HCT116 (cell line): ENCODE results near the gene CISD3. TPM values are rescaled to one million over a fixed set of nuclear protein-coding genes. Genes with fewer than 3 reads are reported as not detected.

Experiments used
- ATAC-seq: fragments of 200-7000 bp; cut with Tn5 transposase; 2 replicates; pipeline ENCODE4 v1.9.1; 2020; ENCODE audit warnings: mild to moderate bottlenecking, moderate library complexity
- BruUV-seq: library from RNA; stranded (reverse); fragments of 400-500 nt; replicated peaks from 2 replicates; lab custom pipeline; 2021; lab: Mats Ljungman, UMichigan
- CTCF ChIA-PET: fragments of 300-600 bp; sonication (Branson Sonifier 250); formaldehyde crosslinking; loops from one replicate; lab custom pipeline; 2021; ENCODE audit warnings: antibody characterized with exemption; lab: Charles Lee
- POLR2A ChIA-PET: fragments of 300-600, 350-600 bp; sonication (Branson Sonifier 250); formaldehyde crosslinking; loops from one replicate; lab custom pipeline; 2021; ENCODE audit warnings: antibody characterized with exemption; lab: Charles Lee
- RAD21 ChIA-PET, 2 experiments: fragments of 300-600 bp; sonication (Branson Sonifier 250); formaldehyde crosslinking; loops; one replicate each; lab custom pipeline; 2023; ENCODE audit warnings: low total read pairs in 2 of 2; ENCODE audit not compliant: uncharacterized antibody in 2 of 2, unreplicated experiment in 2 of 2, low non-redundant PET in 1 of 2; lab: Charles Lee
- DNase-seq: peaks from one replicate; pipeline ENCODE4 v3.0.0-alpha.2; 2010; ENCODE audit warnings: low read depth, low spot score
- H2AFZ ChIP-seq: fragments of 200-600 bp; shearing (Covaris generic), sonication (generic); 2 replicates; pipeline ENCODE4 v1.6.1; 2017; ENCODE audit warnings: low read depth, mixed run types, mixed read lengths, antibody characterized with exemption, low read length; ENCODE audit not compliant: poor library complexity, severe bottlenecking
- H3K27ac ChIP-seq: 2 replicates; pipeline ENCODE4 v1.5.1; 2012; ENCODE audit warnings: low read depth, low read length
- H3K27me3 ChIP-seq: fragments of 200-600 bp; sonication (generic); 2 replicates; pipeline ENCODE4 v1.6.1; 2016; ENCODE audit warnings: mixed run types, low read length, mixed read lengths; ENCODE audit not compliant: insufficient read depth
- H3K36me3 ChIP-seq, 2 experiments: fragments of 200-500 bp in 1 of 2; fragments of 200-600 bp in 1 of 2; sonication (Bioruptor generic) in 1 of 2; sonication (generic) in 1 of 2; 2 replicates each; pipeline versions ENCODE4 v1.5.1 to v1.6.1; 2014 to 2016; ENCODE audit warnings: low read length in 2 of 2, inconsistent platforms in 1 of 2, mixed read lengths in 1 of 2, mixed run types in 1 of 2; ENCODE audit not compliant: insufficient read depth in 2 of 2, control insufficient read depth in 1 of 2
- H3K4me1 ChIP-seq, 2 experiments: fragments of 200-600 bp in 1 of 2; sonication (generic) in 1 of 2; 2 replicates each; pipeline versions ENCODE4 v1.5.1 to v1.6.1; 2012 to 2017; ENCODE audit warnings: low read length in 2 of 2, inconsistent platforms in 1 of 2, mild to moderate bottlenecking in 1 of 2, mixed read lengths in 1 of 2, mixed run types in 1 of 2, moderate library complexity in 1 of 2; ENCODE audit not compliant: insufficient read depth in 2 of 2, control insufficient read depth in 1 of 2
- H3K4me2 ChIP-seq: fragments of 200-600 bp; sonication (generic); 2 replicates; pipeline ENCODE4 v1.6.1; 2017; ENCODE audit warnings: mixed run types, low read length, mixed read lengths
- H3K4me3 ChIP-seq, 2 experiments: fragments of 200-600 bp in 1 of 2; sonication (generic) in 1 of 2; replicated peaks in 1 of 2; 2 replicates each; pipeline ENCODE4 v1.5.1; 2011 to 2016; ENCODE audit warnings: low read length in 2 of 2, control low read depth in 1 of 2, low read depth in 1 of 2, mild to moderate bottlenecking in 1 of 2, mixed read lengths in 1 of 2, mixed run types in 1 of 2
- H3K79me2 ChIP-seq: fragments of 200-600 bp; sonication (generic); 2 replicates; pipeline ENCODE4 v1.6.1; 2017; ENCODE audit warnings: mild to moderate bottlenecking, mixed run types, low read length, moderate library complexity, mixed read lengths; ENCODE audit not compliant: insufficient read depth
- H3K9ac ChIP-seq: fragments of 200-600 bp; sonication (generic); 2 replicates; pipeline ENCODE4 v1.6.1; 2016; ENCODE audit warnings: low read length, mixed read lengths
- H3K9me2 ChIP-seq: fragments of 200-600 bp; sonication (generic), shearing (Covaris generic); 2 replicates; pipeline ENCODE4 v1.6.1; 2017; ENCODE audit warnings: mixed run types, mild to moderate bottlenecking, moderate library complexity; ENCODE audit not compliant: insufficient read depth
- H3K9me3 ChIP-seq, 2 experiments: fragments of 200-500 bp in 1 of 2; fragments of 200-600 bp in 1 of 2; sonication (Bioruptor generic) in 1 of 2; sonication (generic) in 1 of 2; 2 replicates each; pipeline ENCODE4 v1.6.1; 2014 to 2017; ENCODE audit warnings: low read length in 2 of 2, mixed read lengths in 2 of 2, inconsistent platforms in 1 of 2, low read depth in 1 of 2, mild to moderate bottlenecking in 1 of 2, mixed run types in 1 of 2, moderate library complexity in 1 of 2; ENCODE audit not compliant: control insufficient read depth in 1 of 2, insufficient read depth in 1 of 2
- H4K20me1 ChIP-seq: fragments of 200-600 bp; sonication (generic), shearing (Covaris generic); 2 replicates; pipeline ENCODE4 v1.6.1; 2017; ENCODE audit warnings: mixed run types, mild to moderate bottlenecking, moderate library complexity; ENCODE audit not compliant: insufficient read depth
- CBX3 ChIP-seq: IDR thresholded peaks from 2 replicates; pipeline ENCODE4 v1.6.1; 2012; ENCODE audit warnings: low read depth
- CEBPB ChIP-seq: IDR thresholded peaks from 2 replicates; pipeline ENCODE4 v1.6.1; 2012; ENCODE audit warnings: low read depth
- EGR1 ChIP-seq: IDR thresholded peaks from 2 replicates; pipeline ENCODE4 v1.6.1; 2012; ENCODE audit warnings: low read depth
- ELF1 ChIP-seq: IDR thresholded peaks from 2 replicates; pipeline ENCODE4 v1.6.1; 2012; ENCODE audit warnings: low read depth, borderline replicate concordance
- EZH2 ChIP-seq: fragments of 200-600 bp; sonication (generic); IDR thresholded peaks from 2 replicates; pipeline ENCODE4 v1.6.1; 2017; ENCODE audit warnings: antibody characterized with exemption, mixed run types
- EZH2phosphoT487 ChIP-seq: fragments of 200-600 bp; IDR thresholded peaks from 2 replicates; pipeline ENCODE4 v1.6.1; 2018; ENCODE audit warnings: antibody characterized with exemption, borderline replicate concordance
- FOSL1 ChIP-seq: IDR thresholded peaks from 2 replicates; pipeline ENCODE4 v1.6.1; 2012; ENCODE audit warnings: low read depth
- JUND ChIP-seq: IDR thresholded peaks from 2 replicates; pipeline ENCODE4 v1.6.1; 2012
- MAX ChIP-seq: IDR thresholded peaks from 2 replicates; pipeline ENCODE4 v1.6.1; 2012
- POLR2A ChIP-seq: IDR thresholded peaks from 2 replicates; pipeline ENCODE4 v1.7.0; 2011; ENCODE audit warnings: borderline replicate concordance; ENCODE audit not compliant: insufficient read depth, insufficient read length; ENCODE audit errors: extremely low read depth
- RAD21 ChIP-seq: IDR thresholded peaks from 2 replicates; pipeline ENCODE4 v1.6.1; 2012; ENCODE audit warnings: low read depth, mild to moderate bottlenecking
- REST ChIP-seq: IDR thresholded peaks from 2 replicates; pipeline ENCODE4 v1.6.1; 2012; ENCODE audit warnings: low read depth
- SP1 ChIP-seq: IDR thresholded peaks from 2 replicates; pipeline ENCODE4 v1.6.1; 2012; ENCODE audit warnings: low read depth
- ZNF274 ChIP-seq: fragments of 200-500 bp; sonication (Bioruptor generic); IDR thresholded peaks from 2 replicates; pipeline ENCODE4 v1.6.1; 2014; ENCODE audit warnings: mild to moderate bottlenecking, low read depth, low read length, inconsistent platforms
- intact Hi-C: fragments of 100-400 bp; cut with micrococcal nuclease; formaldehyde crosslinking; loops from 2 replicates; pipeline ENCODE4 v1.10.0; 2022
- total RNA-seq: library from RNA; stranded (reverse); gene quantifications from one replicate; pipeline ENCODE4 v1.2.1, GENCODE V29; 2021; ENCODE audit not compliant: unreplicated experiment
- TF ChIP-seq, protein P1 (sequence below): IDR thresholded peaks from 2 replicates; pipeline ENCODE4 v1.6.1; 2012
- TF ChIP-seq, protein P2 (sequence below), 3 experiments: fragments of 200-600 bp in 1 of 3; sonication (generic) in 1 of 3; IDR thresholded peaks in 2 of 3; conservative IDR thresholded peaks in 1 of 3; 2 replicates each; pipeline ENCODE4 v1.5.1; 2012 to 2017; ENCODE audit warnings: low read depth in 2 of 3, low read length in 2 of 3, antibody characterized with exemption in 1 of 3, borderline replicate concordance in 1 of 3, control low read depth in 1 of 3, mild to moderate bottlenecking in 1 of 3, mixed read lengths in 1 of 3, mixed run types in 1 of 3, moderate library complexity in 1 of 3; ENCODE audit not compliant: insufficient read depth in 1 of 3
- TF ChIP-seq, protein P3 (sequence below): IDR thresholded peaks from 2 replicates; pipeline ENCODE4 v1.6.1; 2011; ENCODE audit warnings: mild to moderate bottlenecking, low read length, moderate library complexity; ENCODE audit not compliant: insufficient replicate concordance; ENCODE audit errors: extremely low read depth

CISD3 gene
- total RNA-seq, 1 experiment from 2014 or later = 50.2 TPM

DNA sequence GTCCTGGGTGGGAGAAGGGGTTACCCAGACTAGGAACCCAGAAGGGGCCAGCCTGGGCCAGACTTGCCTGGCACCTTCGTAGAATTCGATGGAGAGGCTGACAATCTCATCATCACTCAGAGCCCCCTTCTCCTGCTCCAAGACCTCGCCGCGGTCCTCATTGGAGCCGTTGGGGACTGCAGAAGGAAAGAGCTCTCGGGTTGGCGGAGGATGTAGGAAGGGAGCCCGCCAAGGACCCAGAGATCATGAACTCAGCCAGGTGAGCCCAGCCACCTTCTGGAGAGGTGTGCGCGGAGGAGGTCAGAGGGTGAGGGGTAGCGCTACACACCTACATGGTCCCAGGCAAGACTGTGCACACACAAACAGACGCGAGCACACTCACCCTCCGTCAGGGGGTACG is 8.5 kb downstream of the CISD3 start:
- no peak for DNase-seq
- H3K27me3 ChIP-seq = no peaks in the 10 kb centered on the region
- peaks cover 3 to 23% of the 10 kb centered on the region in 2 experiments; a peak in 3 of 4 replicates for H3K4me1 ChIP-seq
- BruUV-seq = no TSS peak
- POLR2A ChIA-PET = no interaction called here
- RAD21 ChIA-PET = no interaction called here
- H3K9me3 ChIP-seq = no peaks in the 10 kb centered on the region
- H2AFZ ChIP-seq = no peak overlapping the region
- no peak overlapping the region for H3K4me3 ChIP-seq
- TF ChIP-seq ZNF274 = no peak
- TF ChIP-seq, protein P1, sequence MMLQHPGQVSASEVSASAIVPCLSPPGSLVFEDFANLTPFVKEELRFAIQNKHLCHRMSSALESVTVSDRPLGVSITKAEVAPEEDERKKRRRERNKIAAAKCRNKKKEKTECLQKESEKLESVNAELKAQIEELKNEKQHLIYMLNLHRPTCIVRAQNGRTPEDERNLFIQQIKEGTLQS = no peak
- no peak for TF ChIP-seq FOSL1
- no peak for TF ChIP-seq EZH2
- no peak for TF ChIP-seq POLR2A
- TF ChIP-seq CEBPB = no peak
- no peak for TF ChIP-seq MAX
- TF ChIP-seq REST = no peak
- TF ChIP-seq, protein P2, sequence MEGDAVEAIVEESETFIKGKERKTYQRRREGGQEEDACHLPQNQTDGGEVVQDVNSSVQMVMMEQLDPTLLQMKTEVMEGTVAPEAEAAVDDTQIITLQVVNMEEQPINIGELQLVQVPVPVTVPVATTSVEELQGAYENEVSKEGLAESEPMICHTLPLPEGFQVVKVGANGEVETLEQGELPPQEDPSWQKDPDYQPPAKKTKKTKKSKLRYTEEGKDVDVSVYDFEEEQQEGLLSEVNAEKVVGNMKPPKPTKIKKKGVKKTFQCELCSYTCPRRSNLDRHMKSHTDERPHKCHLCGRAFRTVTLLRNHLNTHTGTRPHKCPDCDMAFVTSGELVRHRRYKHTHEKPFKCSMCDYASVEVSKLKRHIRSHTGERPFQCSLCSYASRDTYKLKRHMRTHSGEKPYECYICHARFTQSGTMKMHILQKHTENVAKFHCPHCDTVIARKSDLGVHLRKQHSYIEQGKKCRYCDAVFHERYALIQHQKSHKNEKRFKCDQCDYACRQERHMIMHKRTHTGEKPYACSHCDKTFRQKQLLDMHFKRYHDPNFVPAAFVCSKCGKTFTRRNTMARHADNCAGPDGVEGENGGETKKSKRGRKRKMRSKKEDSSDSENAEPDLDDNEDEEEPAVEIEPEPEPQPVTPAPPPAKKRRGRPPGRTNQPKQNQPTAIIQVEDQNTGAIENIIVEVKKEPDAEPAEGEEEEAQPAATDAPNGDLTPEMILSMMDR (IDR thresholded peaks at IDR 0.05 in 2 of 3, conservative IDR thresholded peaks at IDR 0.05 in 1 of 3; ENCODE audit: borderline replicate concordance in 1 of 3, insufficient read depth in 1 of 3, low read depth in 2 of 3, low read length in 2 of 3) = no peak
- TF ChIP-seq, protein P3, sequence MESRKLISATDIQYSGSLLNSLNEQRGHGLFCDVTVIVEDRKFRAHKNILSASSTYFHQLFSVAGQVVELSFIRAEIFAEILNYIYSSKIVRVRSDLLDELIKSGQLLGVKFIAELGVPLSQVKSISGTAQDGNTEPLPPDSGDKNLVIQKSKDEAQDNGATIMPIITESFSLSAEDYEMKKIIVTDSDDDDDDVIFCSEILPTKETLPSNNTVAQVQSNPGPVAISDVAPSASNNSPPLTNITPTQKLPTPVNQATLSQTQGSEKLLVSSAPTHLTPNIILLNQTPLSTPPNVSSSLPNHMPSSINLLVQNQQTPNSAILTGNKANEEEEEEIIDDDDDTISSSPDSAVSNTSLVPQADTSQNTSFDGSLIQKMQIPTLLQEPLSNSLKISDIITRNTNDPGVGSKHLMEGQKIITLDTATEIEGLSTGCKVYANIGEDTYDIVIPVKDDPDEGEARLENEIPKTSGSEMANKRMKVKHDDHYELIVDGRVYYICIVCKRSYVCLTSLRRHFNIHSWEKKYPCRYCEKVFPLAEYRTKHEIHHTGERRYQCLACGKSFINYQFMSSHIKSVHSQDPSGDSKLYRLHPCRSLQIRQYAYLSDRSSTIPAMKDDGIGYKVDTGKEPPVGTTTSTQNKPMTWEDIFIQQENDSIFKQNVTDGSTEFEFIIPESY = no peak
- TF ChIP-seq CBX3 = no peak
- TF ChIP-seq EZH2phosphoT487 = no peak
- no peak for TF ChIP-seq RAD21
- no peak for TF ChIP-seq ELF1
- TF ChIP-seq JUND = no peak
- TF ChIP-seq EGR1 = no peak
- no peak for TF ChIP-seq SP1
- no peaks in the 10 kb centered on the region for H3K9me2 ChIP-seq
- H3K27ac ChIP-seq = no peak overlapping the region
- H3K36me3 ChIP-seq = peaks cover 19 to 35% of the 10 kb centered on the region in 2 experiments
- H4K20me1 ChIP-seq = no peaks in the 10 kb centered on the region
- no peak overlapping the region for H3K9ac ChIP-seq
- ATAC-seq = no peak
- peaks cover 39% of the 10 kb centered on the region for H3K79me2 ChIP-seq
- H3K4me2 ChIP-seq = no peak overlapping the region
- CTCF ChIA-PET = no interaction called here
- intact Hi-C loops = loop anchor here (10.0 kb wide), 1 partner anchor 416 kb away; the partner anchor contains the start of gene PLXDC1
